IMR-90 (cell line): ENCODE results near the gene NRCAM. TPM values are rescaled to one million over a fixed set of nuclear protein-coding genes. Genes with fewer than 3 reads are reported as not detected.

ENCODE experiments used
- ATAC-seq: fragments of 200-7000 bp; cut with Tn5 transposase; 2 replicates; pipeline ENCODE4 v1.9.1; 2020; ENCODE audit warnings: low read depth, mild to moderate bottlenecking, moderate library complexity
- BruUV-seq: library from RNA; stranded (reverse); fragments of 400-500 nt; replicated peaks from 2 replicates; lab custom pipeline; 2021; lab: Mats Ljungman, UMichigan
- CTCF ChIA-PET: fragments of 300-600 bp; formaldehyde crosslinking; extraction: SDS; loops from one replicate; lab custom pipeline; 2021; ENCODE audit warnings: antibody characterized with exemption; lab: Yijun Ruan, JAX
- POLR2A ChIA-PET: fragments of 300-600 bp; sonication (Branson Sonifier 250); formaldehyde crosslinking; loops from one replicate; lab custom pipeline; 2022; ENCODE audit warnings: antibody characterized with exemption; ENCODE audit not compliant: unreplicated experiment; lab: Charles Lee
- DNase-seq: peaks from one replicate; pipeline ENCODE4 v3.0.0; 2013
- H2AFZ ChIP-seq: replicated peaks from 2 replicates; pipeline ENCODE3; 2013; ENCODE audit warnings: low read length, mild to moderate bottlenecking; ENCODE audit not compliant: poor library complexity
- H2AK5ac ChIP-seq: 2 replicates; pipeline ENCODE4 v1.6.1; 2013; ENCODE audit warnings: low read depth, low read length, inconsistent platforms
- H2AK9ac ChIP-seq: replicated peaks from 2 replicates; pipeline ENCODE3; 2013; ENCODE audit warnings: mild to moderate bottlenecking, low read depth, low read length, moderate library complexity; ENCODE audit not compliant: poor library complexity
- H2BK120ac ChIP-seq: 2 replicates; pipeline ENCODE4 v1.6.1; 2013; ENCODE audit warnings: low read depth, low read length, inconsistent platforms
- H2BK15ac ChIP-seq: 3 replicates; pipeline ENCODE4 v1.6.1; 2013; ENCODE audit warnings: low read depth, low read length, inconsistent platforms
- H2BK20ac ChIP-seq: 2 replicates; pipeline ENCODE4 v1.6.1; 2013; ENCODE audit warnings: low read depth, mild to moderate bottlenecking, inconsistent platforms, low read length, moderate library complexity
- H2BK5ac ChIP-seq: 2 replicates; pipeline ENCODE4 v1.6.1; 2013; ENCODE audit warnings: mild to moderate bottlenecking, low read depth, low read length, inconsistent platforms; ENCODE audit not compliant: poor library complexity, severe bottlenecking
- H3K14ac ChIP-seq: replicated peaks from 2 replicates; pipeline ENCODE4 v1.6.1; 2013; ENCODE audit warnings: low read depth, low read length, inconsistent platforms
- H3K18ac ChIP-seq: 2 replicates; pipeline ENCODE4 v1.6.1; 2013; ENCODE audit warnings: low read depth, low read length, control low read depth
- H3K23ac ChIP-seq: 2 replicates; pipeline ENCODE4 v1.6.1; 2013; ENCODE audit warnings: low read depth, low read length, inconsistent platforms
- H3K27ac ChIP-seq: 2 replicates; pipeline ENCODE4 v1.5.1; 2013; ENCODE audit warnings: mild to moderate bottlenecking, control low read depth, low read length; ENCODE audit not compliant: insufficient read depth
- H3K27me3 ChIP-seq: 2 replicates; pipeline ENCODE4 v1.6.1; 2013; ENCODE audit warnings: low read length; ENCODE audit not compliant: control insufficient read depth, insufficient read depth
- H3K36me3 ChIP-seq: 2 replicates; pipeline ENCODE4 v1.6.1; 2013; ENCODE audit warnings: low read length, mixed read lengths; ENCODE audit not compliant: control insufficient read depth, insufficient read depth
- H3K4ac ChIP-seq: 2 replicates; pipeline ENCODE4 v1.6.1; 2013; ENCODE audit warnings: low read depth, low read length, inconsistent platforms
- H3K4me1 ChIP-seq: 2 replicates; pipeline ENCODE4 v1.6.1; 2013; ENCODE audit warnings: low read length, mixed read lengths; ENCODE audit not compliant: control insufficient read depth, insufficient read depth
- H3K4me2 ChIP-seq: 2 replicates; pipeline ENCODE4 v1.6.1; 2013; ENCODE audit warnings: low read depth, mild to moderate bottlenecking, control low read depth, low read length, moderate library complexity
- H3K4me3 ChIP-seq: 2 replicates; pipeline ENCODE4 v1.5.1; 2013; ENCODE audit warnings: low read depth, mild to moderate bottlenecking, control low read depth, low read length, moderate library complexity; ENCODE audit not compliant: insufficient read depth
- H3K56ac ChIP-seq: 2 replicates; pipeline ENCODE4 v1.6.1; 2013; ENCODE audit warnings: low read length, inconsistent platforms; ENCODE audit not compliant: insufficient read depth; ENCODE audit errors: extremely low read depth
- H3K79me1 ChIP-seq, 2 experiments: 2 replicates each; pipeline ENCODE4 v1.6.1; 2013; ENCODE audit warnings: low read length in 2 of 2, inconsistent platforms in 1 of 2, low read depth in 1 of 2
- H3K9ac ChIP-seq: 2 replicates; pipeline ENCODE4 v1.6.1; 2013; ENCODE audit warnings: low read depth, low read length, control low read depth
- H3K9me1 ChIP-seq: 2 replicates; pipeline ENCODE4 v1.6.1; 2013; ENCODE audit warnings: low read length, inconsistent platforms; ENCODE audit not compliant: insufficient read depth
- H3K9me3 ChIP-seq: 2 replicates; pipeline ENCODE4 v1.6.1; 2013; ENCODE audit warnings: low read length; ENCODE audit not compliant: control insufficient read depth, insufficient read depth
- H4K20me1 ChIP-seq: 2 replicates; pipeline ENCODE4 v1.6.1; 2013; ENCODE audit warnings: low read length, inconsistent platforms; ENCODE audit not compliant: insufficient read depth
- H4K5ac ChIP-seq: 2 replicates; pipeline ENCODE4 v1.6.1; 2013; ENCODE audit warnings: mild to moderate bottlenecking, low read depth, low read length, control low read depth
- H4K8ac ChIP-seq, 2 experiments: 2 replicates each; pipeline ENCODE4 v1.6.1; 2013; ENCODE audit warnings: low read depth in 2 of 2, low read length in 2 of 2, control low read depth in 1 of 2, inconsistent platforms in 1 of 2
- H4K91ac ChIP-seq: 2 replicates; pipeline ENCODE4 v1.6.1; 2013; ENCODE audit warnings: low read depth, low read length, inconsistent platforms; ENCODE audit not compliant: insufficient read depth
- BHLHE40 ChIP-seq: fragments of 150-350 bp; IDR thresholded peaks from 2 replicates; pipeline ENCODE4 v1.6.1; 2016; ENCODE audit warnings: mild to moderate bottlenecking, low read depth, low read length
- CEBPB ChIP-seq: IDR thresholded peaks from 2 replicates; pipeline ENCODE4 v1.6.1; 2012; ENCODE audit warnings: low read depth, low read length, improper control_type of control experiment
- CHD1 ChIP-seq: IDR thresholded peaks from 2 replicates; pipeline ENCODE4 v1.6.1; 2012; ENCODE audit warnings: low read depth, low read length, improper control_type of control experiment
- FOS ChIP-seq: fragments of 150-350 bp; IDR thresholded peaks from 2 replicates; pipeline ENCODE4 v1.6.1; 2016; ENCODE audit warnings: low read depth, low read length
- MAFK ChIP-seq: IDR thresholded peaks from 2 replicates; pipeline ENCODE4 v1.6.1; 2012; ENCODE audit warnings: low read depth, low read length, improper control_type of control experiment
- MAZ ChIP-seq: IDR thresholded peaks from 2 replicates; pipeline ENCODE4 v1.6.1; 2012; ENCODE audit warnings: low read depth, mild to moderate bottlenecking, low read length, improper control_type of control experiment, moderate library complexity, borderline replicate concordance
- MXI1 ChIP-seq: IDR thresholded peaks from 2 replicates; pipeline ENCODE4 v1.6.1; 2012; ENCODE audit warnings: low read depth, mild to moderate bottlenecking, low read length, moderate library complexity, borderline replicate concordance
- NFE2L2 ChIP-seq: fragments of 150-350 bp; IDR thresholded peaks from 2 replicates; pipeline ENCODE4 v1.6.1; 2016; ENCODE audit warnings: low read depth, mild to moderate bottlenecking, low read length
- POLR2A ChIP-seq: IDR thresholded peaks from 2 replicates; pipeline ENCODE4 v1.6.1; 2012; ENCODE audit warnings: mild to moderate bottlenecking, low read depth, low read length
- RAD21 ChIP-seq: IDR thresholded peaks from 2 replicates; pipeline ENCODE4 v1.6.1; 2012; ENCODE audit warnings: low read length, improper control_type of control experiment
- RCOR1 ChIP-seq: IDR thresholded peaks from 2 replicates; pipeline ENCODE4 v1.6.1; 2012; ENCODE audit warnings: mild to moderate bottlenecking, low read length, improper control_type of control experiment; ENCODE audit not compliant: insufficient replicate concordance
- RFX5 ChIP-seq: IDR thresholded peaks from 2 replicates; pipeline ENCODE4 v1.8.0; 2012; ENCODE audit warnings: low read depth, mild to moderate bottlenecking, low read length, moderate library complexity
- SMC3 ChIP-seq: fragments of 150-350 bp; IDR thresholded peaks from 2 replicates; pipeline ENCODE4 v1.6.1; 2016; ENCODE audit warnings: low read depth, mild to moderate bottlenecking, antibody characterized with exemption, low read length, moderate library complexity
- WGBS, 2 experiments: methylation state at CpG; one replicate each; pipeline versions ENCODE4 v1.1.5 to v1.1.7; 2013; ENCODE audit warnings: missing lambda C conversion rate in 2 of 2; ENCODE audit not compliant: insufficient read length in 1 of 2; ENCODE audit errors: extremely low coverage in 2 of 2; 5-methylcytosine and 5-hydroxymethylcytosine counted together
- dilution Hi-C: fragments of 300-500 bp; cut with HindIII; formaldehyde crosslinking; loops from one replicate; pipeline ENCODE4 v1.14.3; 2018; ENCODE audit warnings: low sequenced_read_pairs; ENCODE audit not compliant: unreplicated experiment
- in situ Hi-C: fragments of 300-500 bp; cut with MboI; formaldehyde crosslinking; loops from 3 replicates; pipeline ENCODE4 v1.14.3; 2019; ENCODE audit warnings: low sequenced_read_pairs, inconsistent platforms, mixed read lengths
- intact Hi-C: fragments of 100-400 bp; cut with micrococcal nuclease; formaldehyde crosslinking; loops from 2 replicates; pipeline ENCODE4 v1.10.0; 2022
- polyA plus RNA-seq, 3 experiments: library from polyadenylated mRNA; depleted of rRNA; stranded (reverse); fragments of >200 nt; gene quantifications; 2 replicates each; pipeline ENCODE4 v1.2.3, GENCODE V29; 2012; ENCODE audit warnings: low replicate concordance in 1 of 3
- total RNA-seq: library from RNA; depleted of rRNA; stranded (reverse); fragments of >200 nt; gene quantifications from 2 replicates; pipeline ENCODE4 v1.2.3, GENCODE V29; 2012
- TF ChIP-seq, protein P1 (sequence below): fragments of 150-350 bp; IDR thresholded peaks from 2 replicates; pipeline ENCODE4 v1.6.1; 2017; ENCODE audit warnings: mild to moderate bottlenecking, antibody characterized with exemption, low read length, low read depth
- TF ChIP-seq, protein P2 (sequence below): conservative IDR thresholded peaks from 2 replicates; pipeline ENCODE4 v1.5.1; 2012; ENCODE audit warnings: mild to moderate bottlenecking, low read depth, low read length, improper control_type of control experiment
- TF ChIP-seq, protein P3 (sequence below): fragments of 150-350 bp; IDR thresholded peaks from 2 replicates; pipeline ENCODE4 v1.6.1; 2016; ENCODE audit warnings: low read depth, mild to moderate bottlenecking, low read length, moderate library complexity, borderline replicate concordance

NRCAM gene
- total and polyA plus RNA-seq, 2 of the 4 experiments (the other 2 are of a cell fraction) = 0.46 to 1.1 TPM

DNA sequence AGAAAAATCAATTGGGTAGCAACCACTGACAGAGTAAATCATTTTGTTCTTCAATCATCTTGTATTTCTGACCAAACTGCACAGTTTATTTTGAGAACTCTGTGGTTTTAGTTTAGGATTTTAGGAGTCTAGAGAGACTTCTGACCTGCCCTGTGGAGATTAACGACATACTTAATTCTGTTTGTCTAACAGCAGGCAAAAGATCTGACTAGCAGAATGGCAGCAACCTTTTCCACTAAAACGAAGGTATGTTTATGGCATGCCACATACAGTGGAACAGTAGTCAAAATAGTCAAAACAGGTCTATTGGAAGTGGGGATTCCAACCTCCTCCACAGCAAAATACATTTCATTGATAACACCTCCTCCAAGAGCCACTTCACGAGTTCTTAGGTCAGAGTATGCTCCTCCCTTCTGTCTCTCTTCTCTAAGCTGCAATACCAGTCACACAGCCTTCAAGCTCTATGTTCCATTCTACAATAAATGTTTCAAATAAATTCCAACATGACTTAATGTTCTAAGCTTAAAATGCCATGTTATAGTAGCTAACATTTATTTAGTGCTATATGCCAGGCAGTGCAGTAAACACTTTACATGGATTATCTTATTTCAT, 34.4 kb downstream of the NRCAM start:
- DNase-seq = no peak
- BruUV-seq = no TSS peak
- Histone ChIP-seq H3K27me3 (no peaks in the 10 kb centered on the region; the same call in 1 of the 2 replicates), H2AK9ac (no peak overlapping the region), H2BK120ac (no peak overlapping the region), H3K79me1 (no peaks in the 10 kb centered on the region), H2AK5ac (no peak overlapping the region), H3K4me1 (no peaks in the 10 kb centered on the region), H2BK5ac (no peak overlapping the region), H4K91ac (no peak overlapping the region), H3K56ac (no peak overlapping the region), H3K4me3 (no peak overlapping the region), H3K27ac (no peak overlapping the region), H4K20me1 (no peaks in the 10 kb centered on the region), H3K9ac (no peak overlapping the region), H3K9me1 (no peaks in the 10 kb centered on the region), H3K23ac (no peak overlapping the region), H3K4me2 (no peak overlapping the region), H4K8ac (no peak overlapping the region), H2BK15ac (no peak overlapping the region), H3K4ac (no peak overlapping the region), H3K18ac (no peak overlapping the region), H2AFZ (no peak overlapping the region), H2BK20ac (no peak overlapping the region), H3K36me3 (no peaks in the 10 kb centered on the region), H3K9me3 (no peaks in the 10 kb centered on the region), H4K5ac (no peak overlapping the region), H3K14ac (no peak overlapping the region)
- 17% methylated on average over 1 of the region's 3 CpGs; no CpG with 5 or more reads in 1 of the 2 experiments for WGBS, 2 experiments
- intact Hi-C loops = no loop called here
- TF ChIP-seq, protein P1, sequence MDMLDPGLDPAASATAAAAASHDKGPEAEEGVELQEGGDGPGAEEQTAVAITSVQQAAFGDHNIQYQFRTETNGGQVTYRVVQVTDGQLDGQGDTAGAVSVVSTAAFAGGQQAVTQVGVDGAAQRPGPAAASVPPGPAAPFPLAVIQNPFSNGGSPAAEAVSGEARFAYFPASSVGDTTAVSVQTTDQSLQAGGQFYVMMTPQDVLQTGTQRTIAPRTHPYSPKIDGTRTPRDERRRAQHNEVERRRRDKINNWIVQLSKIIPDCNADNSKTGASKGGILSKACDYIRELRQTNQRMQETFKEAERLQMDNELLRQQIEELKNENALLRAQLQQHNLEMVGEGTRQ = no peak
- no peak for TF ChIP-seq SMC3
- no peak for TF ChIP-seq FOS
- TF ChIP-seq BHLHE40 = no peak
- TF ChIP-seq RFX5 = no peak
- TF ChIP-seq NFE2L2 = no peak
- TF ChIP-seq, protein P2, sequence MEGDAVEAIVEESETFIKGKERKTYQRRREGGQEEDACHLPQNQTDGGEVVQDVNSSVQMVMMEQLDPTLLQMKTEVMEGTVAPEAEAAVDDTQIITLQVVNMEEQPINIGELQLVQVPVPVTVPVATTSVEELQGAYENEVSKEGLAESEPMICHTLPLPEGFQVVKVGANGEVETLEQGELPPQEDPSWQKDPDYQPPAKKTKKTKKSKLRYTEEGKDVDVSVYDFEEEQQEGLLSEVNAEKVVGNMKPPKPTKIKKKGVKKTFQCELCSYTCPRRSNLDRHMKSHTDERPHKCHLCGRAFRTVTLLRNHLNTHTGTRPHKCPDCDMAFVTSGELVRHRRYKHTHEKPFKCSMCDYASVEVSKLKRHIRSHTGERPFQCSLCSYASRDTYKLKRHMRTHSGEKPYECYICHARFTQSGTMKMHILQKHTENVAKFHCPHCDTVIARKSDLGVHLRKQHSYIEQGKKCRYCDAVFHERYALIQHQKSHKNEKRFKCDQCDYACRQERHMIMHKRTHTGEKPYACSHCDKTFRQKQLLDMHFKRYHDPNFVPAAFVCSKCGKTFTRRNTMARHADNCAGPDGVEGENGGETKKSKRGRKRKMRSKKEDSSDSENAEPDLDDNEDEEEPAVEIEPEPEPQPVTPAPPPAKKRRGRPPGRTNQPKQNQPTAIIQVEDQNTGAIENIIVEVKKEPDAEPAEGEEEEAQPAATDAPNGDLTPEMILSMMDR = no peak
- TF ChIP-seq RCOR1 = no peak
- TF ChIP-seq, protein P3, sequence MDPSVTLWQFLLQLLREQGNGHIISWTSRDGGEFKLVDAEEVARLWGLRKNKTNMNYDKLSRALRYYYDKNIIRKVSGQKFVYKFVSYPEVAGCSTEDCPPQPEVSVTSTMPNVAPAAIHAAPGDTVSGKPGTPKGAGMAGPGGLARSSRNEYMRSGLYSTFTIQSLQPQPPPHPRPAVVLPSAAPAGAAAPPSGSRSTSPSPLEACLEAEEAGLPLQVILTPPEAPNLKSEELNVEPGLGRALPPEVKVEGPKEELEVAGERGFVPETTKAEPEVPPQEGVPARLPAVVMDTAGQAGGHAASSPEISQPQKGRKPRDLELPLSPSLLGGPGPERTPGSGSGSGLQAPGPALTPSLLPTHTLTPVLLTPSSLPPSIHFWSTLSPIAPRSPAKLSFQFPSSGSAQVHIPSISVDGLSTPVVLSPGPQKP = no peak
- no peak for TF ChIP-seq RAD21
- no peak for TF ChIP-seq MXI1
- TF ChIP-seq MAFK = no peak
- no peak for TF ChIP-seq CHD1
- no peak for TF ChIP-seq CEBPB
- no peak for TF ChIP-seq POLR2A
- no peak for TF ChIP-seq MAZ
- no peak for ATAC-seq
- dilution Hi-C loops = no loop called here
- CTCF ChIA-PET = no interaction called here
- in situ Hi-C loops = no loop called here
- POLR2A ChIA-PET = no interaction called here
